ENCODE measurements around the gene MRPL22.

Gene MRPL22

DNA sequence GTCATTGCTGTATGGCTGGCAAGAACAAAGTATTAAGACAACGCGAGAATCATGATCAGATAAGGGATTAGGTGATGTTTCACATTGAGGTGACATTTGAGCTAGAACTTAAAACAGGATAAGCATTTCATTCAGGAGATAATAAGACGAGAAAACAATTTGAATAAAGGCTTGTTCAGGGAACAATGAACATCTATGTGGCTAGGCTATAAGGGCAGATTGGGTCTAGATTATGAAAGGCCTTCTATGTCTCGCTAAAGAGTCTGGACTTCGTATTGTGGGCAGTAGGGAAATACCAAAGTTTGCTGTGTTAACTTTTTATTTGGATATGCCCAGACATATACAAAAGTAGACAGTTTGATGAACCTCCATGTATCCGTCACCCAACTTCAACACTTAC is 6.9 kb downstream of the MRPL22 start:
- WGBS: 97% methylated on average over 6 of the region's 6 CpGs
- H4K91ac ChIP-seq (ENCODE audit: low read length): no peak overlapping the region

DNA sequence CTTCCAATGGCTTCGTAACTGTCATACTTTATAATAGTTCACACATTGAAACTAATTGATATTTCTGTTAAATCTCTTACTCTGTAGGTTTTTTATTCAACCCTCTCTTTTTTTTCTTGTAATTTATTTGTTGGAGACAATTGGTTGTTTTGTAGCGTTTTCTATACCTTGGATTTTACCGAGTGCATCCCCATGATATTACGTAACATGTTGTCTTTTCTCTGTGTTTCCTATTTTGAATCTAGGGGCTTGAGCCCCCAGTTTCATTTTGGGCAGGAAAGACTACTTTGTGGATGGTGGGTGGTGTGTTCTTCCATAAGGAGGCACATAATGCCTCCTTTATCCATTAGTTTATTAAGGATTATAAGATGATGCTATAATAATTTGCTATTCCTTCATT is 7.4 kb downstream of the MRPL22 start:
- H3K79me1 ChIP-seq (replicated peaks; ENCODE audit: low read length, poor library complexity, severe bottlenecking): peaks cover 14% of the 10 kb centered on the region
- H3K27ac ChIP-seq (ENCODE audit: low read length, poor library complexity, severe bottlenecking): no peak overlapping the region
- H2BK120ac ChIP-seq (ENCODE audit: low read depth, low read length): no peak overlapping the region
- H4K91ac ChIP-seq (ENCODE audit: low read length): no peak overlapping the region
- H3K18ac ChIP-seq (ENCODE audit: low read depth in 1 of 2, low read length in 2 of 2): no peak overlapping the region
- H3K9me3 ChIP-seq (ENCODE audit: control insufficient read depth, low read length): no peaks in the 10 kb centered on the region
- no peak for DNase-seq
- no peak overlapping the region for H2AK5ac ChIP-seq (ENCODE audit: low read length, severe bottlenecking)
- no peak overlapping the region for H3K14ac ChIP-seq (ENCODE audit: low read length in 2 of 2)
- H2BK5ac ChIP-seq (ENCODE audit: low read depth, low read length, poor library complexity, severe bottlenecking): no peak overlapping the region
- H2BK12ac ChIP-seq (ENCODE audit: low read length in 2 of 2): no peak overlapping the region
- no peaks in the 10 kb centered on the region for H3K4me1 ChIP-seq (ENCODE audit: control insufficient read depth, insufficient read depth, low read depth, low read length)
- no peaks in the 10 kb centered on the region for H3K27me3 ChIP-seq (ENCODE audit: control insufficient read depth in 1 of 2, insufficient read depth in 1 of 2, low read length in 2 of 2)
- no peak overlapping the region for H2BK15ac ChIP-seq (ENCODE audit: low read depth, poor library complexity, severe bottlenecking)
- H3K4me3 ChIP-seq (ENCODE audit: insufficient read depth in 1 of 2, low read depth in 1 of 2, low read length in 2 of 2): no peak overlapping the region
- H3K9ac ChIP-seq (ENCODE audit: low read length): no peak overlapping the region
- no peak overlapping the region for H4K8ac ChIP-seq (ENCODE audit: low read length)
- WGBS: 96% methylated on average over 3 of the region's 4 CpGs
- H3K4me2 ChIP-seq (ENCODE audit: low read length, poor library complexity, severe bottlenecking): no peak overlapping the region
- peaks cover 0 to 18% of the 10 kb centered on the region in 2 experiments for H3K36me3 ChIP-seq (ENCODE audit: control insufficient read depth in 1 of 2, insufficient read depth in 2 of 2, low read depth in 1 of 2, low read length in 2 of 2)
- no peak overlapping the region for H3K4ac ChIP-seq (ENCODE audit: low read depth in 1 of 2, low read length in 2 of 2)
- no peak overlapping the region for H3K23ac ChIP-seq (ENCODE audit: low read length in 2 of 2)
- H2AFZ ChIP-seq (ENCODE audit: low read depth, low read length): no peak overlapping the region

More for the DNA sequence above, 6.9 kb downstream of the MRPL22 start:
- no peak overlapping the region for H3K27ac ChIP-seq (ENCODE audit: low read length, poor library complexity, severe bottlenecking)
- H3K27me3 ChIP-seq (ENCODE audit: control insufficient read depth in 1 of 2, insufficient read depth in 1 of 2, low read length in 2 of 2): no peaks in the 10 kb centered on the region
- no peak overlapping the region for H3K14ac ChIP-seq (ENCODE audit: low read length in 2 of 2)
- no peak overlapping the region for H2BK12ac ChIP-seq (ENCODE audit: low read length in 2 of 2)
- H4K8ac ChIP-seq (ENCODE audit: low read length): no peak overlapping the region
- H3K36me3 ChIP-seq (ENCODE audit: control insufficient read depth in 1 of 2, insufficient read depth in 2 of 2, low read depth in 1 of 2, low read length in 2 of 2): peaks cover 0 to 18% of the 10 kb centered on the region in 2 experiments
- no peak overlapping the region for H3K23ac ChIP-seq (ENCODE audit: low read length in 2 of 2)
- no peak overlapping the region for H3K4ac ChIP-seq (ENCODE audit: low read depth in 1 of 2, low read length in 2 of 2)
- H3K79me1 ChIP-seq (replicated peaks; ENCODE audit: low read length, poor library complexity, severe bottlenecking): peaks cover 17% of the 10 kb centered on the region
- H3K4me1 ChIP-seq (ENCODE audit: control insufficient read depth, insufficient read depth, low read depth, low read length): peaks cover 2% of the 10 kb centered on the region
- no peaks in the 10 kb centered on the region for H3K9me3 ChIP-seq (ENCODE audit: control insufficient read depth, low read length)
- H2AFZ ChIP-seq (ENCODE audit: low read depth, low read length): no peak overlapping the region
- no peak overlapping the region for H3K9ac ChIP-seq (ENCODE audit: low read length)
- H2BK120ac ChIP-seq (ENCODE audit: low read depth, low read length): no peak overlapping the region
- no peak overlapping the region for H3K4me2 ChIP-seq (ENCODE audit: low read length, poor library complexity, severe bottlenecking)
- no peak overlapping the region for H3K18ac ChIP-seq (ENCODE audit: low read depth in 1 of 2, low read length in 2 of 2)
- no peak for DNase-seq
- H2BK5ac ChIP-seq (ENCODE audit: low read depth, low read length, poor library complexity, severe bottlenecking): no peak overlapping the region
- H3K4me3 ChIP-seq (ENCODE audit: insufficient read depth in 1 of 2, low read depth in 1 of 2, low read length in 2 of 2): no peak overlapping the region
- H2BK15ac ChIP-seq (ENCODE audit: low read depth, poor library complexity, severe bottlenecking): no peak overlapping the region
- no peak overlapping the region for H2AK5ac ChIP-seq (ENCODE audit: low read length, severe bottlenecking)

DNA sequence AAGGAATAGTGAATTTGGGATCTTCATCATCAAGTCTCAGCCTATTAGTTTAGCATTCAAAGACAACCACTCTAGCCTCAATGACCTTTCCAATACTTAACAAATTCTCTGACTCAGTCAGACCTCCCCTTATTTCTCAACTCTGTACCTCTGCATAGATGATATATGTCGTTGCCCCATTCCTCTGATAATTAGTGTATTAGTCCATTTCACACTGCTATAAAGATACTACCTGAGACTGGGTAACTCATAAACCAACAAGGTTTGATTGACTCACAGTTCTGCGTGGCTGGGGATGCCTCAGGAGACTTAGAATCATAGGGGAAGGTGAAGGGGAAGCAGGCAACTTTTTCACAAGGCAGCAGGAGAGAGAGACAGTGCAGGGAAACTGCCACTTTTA is 8.9 kb downstream of the MRPL22 start:
- DNase-seq: no peak
- Histone ChIP-seq H3K79me1 (replicated peaks; ENCODE audit: low read length, poor library complexity, severe bottlenecking) (peaks cover 17% of the 10 kb centered on the region), H3K36me3 (ENCODE audit: control insufficient read depth in 1 of 2, insufficient read depth in 2 of 2, low read depth in 1 of 2, low read length in 2 of 2) (peaks cover 0 to 18% of the 10 kb centered on the region in 2 experiments), H3K4me1 (ENCODE audit: control insufficient read depth, insufficient read depth, low read depth, low read length) (no peaks in the 10 kb centered on the region), H3K23ac (ENCODE audit: low read length in 2 of 2) (no peak overlapping the region), H3K4me2 (ENCODE audit: low read length, poor library complexity, severe bottlenecking) (no peak overlapping the region), H3K9ac (ENCODE audit: low read length) (no peak overlapping the region), H2BK120ac (ENCODE audit: low read depth, low read length) (no peak overlapping the region), H3K27me3 (ENCODE audit: control insufficient read depth in 1 of 2, insufficient read depth in 1 of 2, low read length in 2 of 2) (no peaks in the 10 kb centered on the region), H4K91ac (ENCODE audit: low read length) (no peak overlapping the region), H2BK12ac (ENCODE audit: low read length in 2 of 2) (no peak overlapping the region), H3K27ac (ENCODE audit: low read length, poor library complexity, severe bottlenecking) (no peak overlapping the region), H3K4me3 (ENCODE audit: insufficient read depth in 1 of 2, low read depth in 1 of 2, low read length in 2 of 2) (no peak overlapping the region), H3K9me3 (ENCODE audit: control insufficient read depth, low read length) (no peaks in the 10 kb centered on the region), H3K14ac (ENCODE audit: low read length in 2 of 2) (no peak overlapping the region), H2BK5ac (ENCODE audit: low read depth, low read length, poor library complexity, severe bottlenecking) (no peak overlapping the region), H4K8ac (ENCODE audit: low read length) (no peak overlapping the region), H2BK15ac (ENCODE audit: low read depth, poor library complexity, severe bottlenecking) (no peak overlapping the region), H2AFZ (ENCODE audit: low read depth, low read length) (no peak overlapping the region), H3K4ac (ENCODE audit: low read depth in 1 of 2, low read length in 2 of 2) (no peak overlapping the region), H3K18ac (ENCODE audit: low read depth in 1 of 2, low read length in 2 of 2) (no peak overlapping the region), H2AK5ac (ENCODE audit: low read length, severe bottlenecking) (no peak overlapping the region)
- 92% methylated on average over 1 of the region's 2 CpGs for WGBS

DNA sequence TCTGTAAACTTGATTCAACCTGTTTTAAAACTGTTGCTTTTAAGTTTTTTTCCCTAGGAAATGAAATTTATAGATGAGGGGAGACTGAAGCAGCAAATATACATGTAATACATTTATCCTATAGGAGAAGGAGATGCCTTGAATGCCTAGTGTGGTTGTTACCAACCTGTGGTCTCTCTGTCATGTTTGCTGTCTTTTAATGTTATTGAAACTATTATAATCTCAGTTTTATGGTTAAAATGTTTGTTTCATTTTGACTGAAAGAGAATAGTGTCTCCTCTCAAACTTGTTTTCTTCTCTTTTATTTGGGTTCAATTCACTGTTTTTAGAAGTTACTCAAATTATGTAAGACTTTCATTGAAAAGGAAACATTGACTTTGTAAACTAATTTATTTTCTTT is 15.8 kb downstream of the MRPL22 start:
- no peak overlapping the region for H3K18ac ChIP-seq (ENCODE audit: low read depth in 1 of 2, low read length in 2 of 2)
- H3K23ac ChIP-seq (ENCODE audit: low read length in 2 of 2): no peak overlapping the region
- peaks cover 7 to 44% of the 10 kb centered on the region in 2 experiments for H3K36me3 ChIP-seq (ENCODE audit: control insufficient read depth in 1 of 2, insufficient read depth in 2 of 2, low read depth in 1 of 2, low read length in 2 of 2)
- H2BK12ac ChIP-seq (ENCODE audit: low read length in 2 of 2): no peak overlapping the region
- no peaks in the 10 kb centered on the region for H3K9me3 ChIP-seq (ENCODE audit: control insufficient read depth, low read length)
- peaks cover 12% of the 10 kb centered on the region for H3K79me1 ChIP-seq (replicated peaks; ENCODE audit: low read length, poor library complexity, severe bottlenecking)
- no peak overlapping the region for H3K9ac ChIP-seq (ENCODE audit: low read length)
- no peak for DNase-seq
- no peak overlapping the region for H3K4me3 ChIP-seq (ENCODE audit: insufficient read depth in 1 of 2, low read depth in 1 of 2, low read length in 2 of 2)
- H3K27ac ChIP-seq (ENCODE audit: low read length, poor library complexity, severe bottlenecking): no peak overlapping the region
- H2BK120ac ChIP-seq (ENCODE audit: low read depth, low read length): no peak overlapping the region
- H2BK5ac ChIP-seq (ENCODE audit: low read depth, low read length, poor library complexity, severe bottlenecking): no peak overlapping the region
- no peak overlapping the region for H2BK15ac ChIP-seq (ENCODE audit: low read depth, poor library complexity, severe bottlenecking)
- no peak overlapping the region for H4K8ac ChIP-seq (ENCODE audit: low read length)
- H2AK5ac ChIP-seq (ENCODE audit: low read length, severe bottlenecking): no peak overlapping the region
- no peaks in the 10 kb centered on the region for H3K27me3 ChIP-seq (ENCODE audit: control insufficient read depth in 1 of 2, insufficient read depth in 1 of 2, low read length in 2 of 2)
- no peaks in the 10 kb centered on the region for H3K4me1 ChIP-seq (ENCODE audit: control insufficient read depth, insufficient read depth, low read depth, low read length)
- no peak overlapping the region for H3K4ac ChIP-seq (ENCODE audit: low read depth in 1 of 2, low read length in 2 of 2)
- H4K91ac ChIP-seq (ENCODE audit: low read length): no peak overlapping the region
- no peak overlapping the region for H3K14ac ChIP-seq (ENCODE audit: low read length in 2 of 2)
- H2AFZ ChIP-seq (ENCODE audit: low read depth, low read length): no peak overlapping the region
- no peak overlapping the region for H3K4me2 ChIP-seq (ENCODE audit: low read length, poor library complexity, severe bottlenecking)

Measured in mesenchymal stem cell (in vitro differentiated cells and primary cell).